SK-N-SH (cell line): ENCODE results near the gene ADCY1. TPM values are rescaled to one million over a fixed set of nuclear protein-coding genes. Genes with fewer than 3 reads are reported as not detected.
A peak's percentile ranks its signal among the peaks of the same experiment; 100 is the strongest.

Experiments
- CTCF ChIA-PET: fragments of 300-600, 350-600 bp; formaldehyde crosslinking; extraction: SDS; loops from one replicate; lab custom pipeline; 2021; lab: Yijun Ruan, JAX
- POLR2A ChIA-PET: fragments of 350-600 bp; sonication (Branson Sonifier 250); formaldehyde crosslinking; extraction: SDS; loops from one replicate; lab custom pipeline; 2020; ENCODE audit warnings: antibody characterized with exemption, inconsistent platforms; lab: Yijun Ruan, JAX
- DNase-seq: peaks from one replicate; pipeline ENCODE4 v3.0.0; 2012
- H2AFZ ChIP-seq: fragments of 200-600 bp; sonication (generic); 2 replicates; pipeline ENCODE4 v1.8.1; 2016; ENCODE audit warnings: antibody characterized with exemption, mild to moderate bottlenecking, low read depth
- H3F3A ChIP-seq: fragments of 200-600 bp; sonication (generic); replicated peaks from 2 replicates; pipeline ENCODE3; 2016; ENCODE audit warnings: antibody characterized with exemption, mild to moderate bottlenecking; ENCODE audit not compliant: insufficient read depth
- H3K27ac ChIP-seq, 2 experiments: fragments of 200-500 bp in 1 of 2; fragments of 200-600 bp in 1 of 2; sonication (Bioruptor generic) in 1 of 2; sonication (generic), shearing (Covaris generic) in 1 of 2; 2 replicates each; pipeline versions ENCODE4 v1.5.1 to v1.6.1; 2014 to 2016; ENCODE audit warnings: low read depth in 2 of 2, inconsistent platforms in 1 of 2, low read length in 1 of 2, mild to moderate bottlenecking in 1 of 2, mixed read lengths in 1 of 2
- H3K27me3 ChIP-seq: fragments of 200-600 bp; sonication (generic), shearing (Covaris generic); 2 replicates; pipeline ENCODE4 v1.6.1; 2016; ENCODE audit warnings: mixed run types; ENCODE audit not compliant: insufficient read depth
- H3K36me3 ChIP-seq, 2 experiments: fragments of 200-500 bp in 1 of 2; fragments of 200-600 bp in 1 of 2; sonication (Bioruptor generic) in 1 of 2; sonication (generic) in 1 of 2; replicated peaks in 1 of 2; 2 replicates each; pipeline versions ENCODE3 to v1.5.1; 2014 to 2016; ENCODE audit warnings: low read length in 1 of 2, mild to moderate bottlenecking in 1 of 2; ENCODE audit not compliant: insufficient read depth in 2 of 2, control insufficient read depth in 1 of 2
- H3K4me1 ChIP-seq, 2 experiments: fragments of 200-500 bp in 1 of 2; fragments of 200-600 bp in 1 of 2; sonication (Bioruptor generic) in 1 of 2; sonication (generic), shearing (Covaris generic) in 1 of 2; 2 replicates each; pipeline versions ENCODE4 v1.5.1 to v1.6.1; 2014 to 2016; ENCODE audit warnings: low read depth in 1 of 2, low read length in 1 of 2, mixed run types in 1 of 2; ENCODE audit not compliant: insufficient read depth in 2 of 2, control insufficient read depth in 1 of 2
- H3K4me2 ChIP-seq: fragments of 200-600 bp; sonication (generic), shearing (Covaris generic); 2 replicates; pipeline ENCODE4 v1.6.1; 2017; ENCODE audit warnings: mixed run types
- H3K4me3 ChIP-seq, 2 experiments: fragments of 200-500 bp in 1 of 2; fragments of 200-600 bp in 1 of 2; sonication (Bioruptor generic) in 1 of 2; sonication (generic), shearing (Covaris generic) in 1 of 2; 2 replicates each; pipeline versions ENCODE4 v1.5.1 to v1.8.1; 2014 to 2016; ENCODE audit warnings: low read depth in 2 of 2, inconsistent platforms in 1 of 2, low read length in 1 of 2, mild to moderate bottlenecking in 1 of 2, mixed read lengths in 1 of 2, moderate library complexity in 1 of 2
- H3K79me2 ChIP-seq: fragments of 200-600 bp; sonication (generic); 2 replicates; pipeline ENCODE4 v1.8.1; 2017; ENCODE audit warnings: mild to moderate bottlenecking; ENCODE audit not compliant: insufficient read depth
- H3K9ac ChIP-seq: fragments of 200-600 bp; sonication (generic); 2 replicates; pipeline ENCODE4 v1.6.1; 2017; ENCODE audit warnings: mixed run types
- H3K9me2 ChIP-seq: fragments of 200-600 bp; sonication (generic); 2 replicates; pipeline ENCODE4 v1.6.1; 2017; ENCODE audit warnings: mixed run types
- H3K9me3 ChIP-seq: fragments of 200-600 bp; sonication (generic); 2 replicates; pipeline ENCODE4 v1.6.1; 2017; ENCODE audit warnings: mixed run types, mild to moderate bottlenecking, moderate library complexity
- H4K20me1 ChIP-seq: fragments of 200-600 bp; sonication (generic); 2 replicates; pipeline ENCODE4 v1.6.1; 2017; ENCODE audit warnings: mild to moderate bottlenecking, mixed run types; ENCODE audit not compliant: insufficient read depth
- CHD2 ChIP-seq: fragments of 150-350 bp; IDR thresholded peaks from 2 replicates; pipeline ENCODE4 v1.6.1; 2018; ENCODE audit warnings: low read length; ENCODE audit not compliant: partially characterized antibody
- ELF1 ChIP-seq: IDR thresholded peaks from 2 replicates; pipeline ENCODE4 v1.4.0; 2012
- EZH2phosphoT487 ChIP-seq: fragments of 200-600 bp; sonication (generic); IDR thresholded peaks from 2 replicates; pipeline ENCODE4 v1.6.1; 2017; ENCODE audit warnings: low read depth, mixed run types, mild to moderate bottlenecking, antibody characterized with exemption, moderate library complexity, borderline replicate concordance
- FOSL2 ChIP-seq: IDR thresholded peaks from 2 replicates; pipeline ENCODE4 v1.4.0; 2012; ENCODE audit warnings: low read depth, mild to moderate bottlenecking, moderate library complexity, borderline replicate concordance
- GATA2 ChIP-seq: sonication (generic); formaldehyde crosslinking; IDR thresholded peaks from 2 replicates; pipeline ENCODE4 v1.5.0; 2020; ENCODE audit warnings: mild to moderate bottlenecking, missing genetic modification reagents
- IRF3 ChIP-seq: fragments of 150-350 bp; IDR thresholded peaks from 2 replicates; pipeline ENCODE4 v1.6.1; 2016; ENCODE audit warnings: mild to moderate bottlenecking, low read depth, low read length
- JUND ChIP-seq: IDR thresholded peaks from 2 replicates; pipeline ENCODE4 v1.4.0; 2012
- MEF2A ChIP-seq: IDR thresholded peaks from 2 replicates; pipeline ENCODE4 v1.4.0; 2012; ENCODE audit warnings: low read depth, borderline replicate concordance
- NFIC ChIP-seq: IDR thresholded peaks from 2 replicates; pipeline ENCODE4 v1.4.0; 2012; ENCODE audit warnings: borderline replicate concordance
- NRF1 ChIP-seq: IDR thresholded peaks from 2 replicates; pipeline ENCODE4 v1.6.1; 2012; ENCODE audit warnings: low read depth, mild to moderate bottlenecking, low read length
- POLR2AphosphoS5 ChIP-seq: IDR thresholded peaks from 2 replicates; pipeline ENCODE4 v1.6.1; 2012; ENCODE audit warnings: low read depth, low read length
- SMC3 ChIP-seq: IDR thresholded peaks from 2 replicates; pipeline ENCODE4 v1.6.1; 2012; ENCODE audit warnings: low read depth, low read length, improper control_type of control experiment
- USF1 ChIP-seq: IDR thresholded peaks from 2 replicates; pipeline ENCODE4 v1.4.0; 2012; ENCODE audit warnings: low read depth, borderline replicate concordance
- YY1 ChIP-seq: IDR thresholded peaks from 2 replicates; pipeline ENCODE4 v1.4.0; 2012; ENCODE audit warnings: low read depth, mild to moderate bottlenecking
- WGBS: methylation state at CpG from one replicate; pipeline ENCODE4 v1.1.6; 2017; ENCODE audit warnings: low lambda C conversion rate; 5-methylcytosine and 5-hydroxymethylcytosine counted together
- polyA plus RNA-seq, 3 experiments: library from polyadenylated mRNA; depleted of rRNA; stranded (reverse); fragments of >200 nt; gene quantifications; 2 replicates each; pipeline ENCODE4 v1.2.3, GENCODE V29; 2012
- TF ChIP-seq, protein P1 (sequence below): fragments of 150-350 bp; IDR thresholded peaks from 2 replicates; pipeline ENCODE4 v1.6.1; 2017; ENCODE audit warnings: antibody characterized with exemption, low read length, low read depth, borderline replicate concordance
- TF ChIP-seq, protein P2 (sequence below): IDR thresholded peaks from 2 replicates; pipeline ENCODE4 v1.6.1; 2012; ENCODE audit warnings: mild to moderate bottlenecking, low read depth, low read length, moderate library complexity
- TF ChIP-seq, protein P3 (sequence below): IDR thresholded peaks from 2 replicates; pipeline ENCODE4 v1.4.0; 2012; ENCODE audit warnings: low read depth

ADCY1 gene
- polyA plus RNA-seq, 1 of the 3 experiments (the other 2 are of a cell fraction), result 0.16 TPM

GRCh38 chr7:45717537-45718235 lies 143.5 kb downstream of the ADCY1 start:
- peaks cover 4% of the 10 kb centered on the region for H3F3A ChIP-seq
- no peaks in the 10 kb centered on the region for H3K79me2 ChIP-seq
- H3K9me3 ChIP-seq, result no peaks in the 10 kb centered on the region
- H3K9me2 ChIP-seq, result no peaks in the 10 kb centered on the region
- POLR2A ChIA-PET, result no interaction called here
- no peaks in the 10 kb centered on the region; a peak in 1 of 4 replicates for H3K4me1 ChIP-seq
- no peak overlapping the region for H3K27ac ChIP-seq
- CTCF ChIA-PET, result no interaction called here
- peak; percentile 7 for DNase-seq
- no peaks in the 10 kb centered on the region for H4K20me1 ChIP-seq
- H3K36me3 ChIP-seq, result peaks cover under 1 to 2% of the 10 kb centered on the region in 2 experiments
- 64% methylated on average over 17 of the region's 17 CpGs for WGBS
- peaks cover 14% of the 10 kb centered on the region for H3K27me3 ChIP-seq
- TF ChIP-seq, protein P1, sequence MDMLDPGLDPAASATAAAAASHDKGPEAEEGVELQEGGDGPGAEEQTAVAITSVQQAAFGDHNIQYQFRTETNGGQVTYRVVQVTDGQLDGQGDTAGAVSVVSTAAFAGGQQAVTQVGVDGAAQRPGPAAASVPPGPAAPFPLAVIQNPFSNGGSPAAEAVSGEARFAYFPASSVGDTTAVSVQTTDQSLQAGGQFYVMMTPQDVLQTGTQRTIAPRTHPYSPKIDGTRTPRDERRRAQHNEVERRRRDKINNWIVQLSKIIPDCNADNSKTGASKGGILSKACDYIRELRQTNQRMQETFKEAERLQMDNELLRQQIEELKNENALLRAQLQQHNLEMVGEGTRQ, result no peak
- TF ChIP-seq EZH2phosphoT487 (no peak), MEF2A (no peak), GATA2 (CRISPR knock-in tag) (no peak), JUND (no peak), FOSL2 (no peak), YY1 (no peak)
- no peak overlapping the region for H3K4me3 ChIP-seq
- no peak overlapping the region for H3K9ac ChIP-seq
- H2AFZ ChIP-seq, result no peak overlapping the region
- H3K4me2 ChIP-seq, result no peak overlapping the region

GRCh38 chr7:45718464-45719330 lies 144.5 kb downstream of the ADCY1 start:
- no peak overlapping the region for H3K9ac ChIP-seq
- no peaks in the 10 kb centered on the region for H3K9me2 ChIP-seq
- H3K27me3 ChIP-seq, result peaks cover 14% of the 10 kb centered on the region
- no peak overlapping the region; a peak in 1 of 4 replicates for H3K27ac ChIP-seq
- ChIA-PET CTCF (no interaction called here), POLR2A (no interaction called here)
- no peak overlapping the region for H2AFZ ChIP-seq
- no peaks in the 10 kb centered on the region; a peak in 1 of 4 replicates for H3K4me1 ChIP-seq
- no peak for TF ChIP-seq NFIC
- TF ChIP-seq IRF3, result no peak
- no peak for TF ChIP-seq NRF1
- no peak for TF ChIP-seq SMC3
- no peak for TF ChIP-seq ELF1
- TF ChIP-seq EZH2phosphoT487, result no peak
- TF ChIP-seq USF1, result no peak
- TF ChIP-seq, protein P2, sequence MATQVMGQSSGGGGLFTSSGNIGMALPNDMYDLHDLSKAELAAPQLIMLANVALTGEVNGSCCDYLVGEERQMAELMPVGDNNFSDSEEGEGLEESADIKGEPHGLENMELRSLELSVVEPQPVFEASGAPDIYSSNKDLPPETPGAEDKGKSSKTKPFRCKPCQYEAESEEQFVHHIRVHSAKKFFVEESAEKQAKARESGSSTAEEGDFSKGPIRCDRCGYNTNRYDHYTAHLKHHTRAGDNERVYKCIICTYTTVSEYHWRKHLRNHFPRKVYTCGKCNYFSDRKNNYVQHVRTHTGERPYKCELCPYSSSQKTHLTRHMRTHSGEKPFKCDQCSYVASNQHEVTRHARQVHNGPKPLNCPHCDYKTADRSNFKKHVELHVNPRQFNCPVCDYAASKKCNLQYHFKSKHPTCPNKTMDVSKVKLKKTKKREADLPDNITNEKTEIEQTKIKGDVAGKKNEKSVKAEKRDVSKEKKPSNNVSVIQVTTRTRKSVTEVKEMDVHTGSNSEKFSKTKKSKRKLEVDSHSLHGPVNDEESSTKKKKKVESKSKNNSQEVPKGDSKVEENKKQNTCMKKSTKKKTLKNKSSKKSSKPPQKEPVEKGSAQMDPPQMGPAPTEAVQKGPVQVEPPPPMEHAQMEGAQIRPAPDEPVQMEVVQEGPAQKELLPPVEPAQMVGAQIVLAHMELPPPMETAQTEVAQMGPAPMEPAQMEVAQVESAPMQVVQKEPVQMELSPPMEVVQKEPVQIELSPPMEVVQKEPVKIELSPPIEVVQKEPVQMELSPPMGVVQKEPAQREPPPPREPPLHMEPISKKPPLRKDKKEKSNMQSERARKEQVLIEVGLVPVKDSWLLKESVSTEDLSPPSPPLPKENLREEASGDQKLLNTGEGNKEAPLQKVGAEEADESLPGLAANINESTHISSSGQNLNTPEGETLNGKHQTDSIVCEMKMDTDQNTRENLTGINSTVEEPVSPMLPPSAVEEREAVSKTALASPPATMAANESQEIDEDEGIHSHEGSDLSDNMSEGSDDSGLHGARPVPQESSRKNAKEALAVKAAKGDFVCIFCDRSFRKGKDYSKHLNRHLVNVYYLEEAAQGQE, result no peak
- TF ChIP-seq GATA2 (CRISPR knock-in tag), result no peak
- TF ChIP-seq, protein P3, sequence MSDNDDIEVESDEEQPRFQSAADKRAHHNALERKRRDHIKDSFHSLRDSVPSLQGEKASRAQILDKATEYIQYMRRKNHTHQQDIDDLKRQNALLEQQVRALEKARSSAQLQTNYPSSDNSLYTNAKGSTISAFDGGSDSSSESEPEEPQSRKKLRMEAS, result no peak
- TF ChIP-seq CHD2, result no peak
- no peak for TF ChIP-seq POLR2AphosphoS5
- H4K20me1 ChIP-seq, result no peaks in the 10 kb centered on the region
- no peak for DNase-seq
- no peaks in the 10 kb centered on the region for H3K9me3 ChIP-seq
- 63% methylated on average over 11 of the region's 12 CpGs for WGBS
- peaks cover 9 to 11% of the 10 kb centered on the region in 2 experiments for H3K36me3 ChIP-seq
- no peak overlapping the region for H3K4me3 ChIP-seq
- H3K4me2 ChIP-seq, result no peak overlapping the region
- no peaks in the 10 kb centered on the region for H3K79me2 ChIP-seq
- peaks cover 4% of the 10 kb centered on the region for H3F3A ChIP-seq
